K562 (cell line): ENCODE data around the gene ZBTB16. TPM values are rescaled to one million over a fixed set of nuclear protein-coding genes. Genes with fewer than 3 reads are reported as not detected.

Experiments used
- ARID3A ChIP-seq: IDR thresholded peaks from 2 replicates; pipeline ENCODE4 v1.6.1; 2012; ENCODE audit warnings: low read depth, low read length, improper control_type of control experiment, borderline replicate concordance
- BMI1 ChIP-seq: fragments of 150-350 bp; IDR thresholded peaks from 2 replicates; pipeline ENCODE4 v1.6.1; 2014; ENCODE audit warnings: low read length
- BRF1 ChIP-seq: IDR thresholded peaks from 3 replicates; pipeline ENCODE4 v1.6.1; 2011; ENCODE audit warnings: borderline replicate concordance, mild to moderate bottlenecking; ENCODE audit not compliant: insufficient read length; ENCODE audit errors: extremely low read depth
- CEBPB ChIP-seq: fragments of 450-650 bp; IDR thresholded peaks from 2 replicates; pipeline ENCODE4 v1.6.1; 2016; ENCODE audit warnings: missing genetic modification characterization, missing compliant biosample characterization
- ESRRA ChIP-seq: fragments of 450-650 bp; IDR thresholded peaks from 2 replicates; pipeline ENCODE4 v1.6.1; 2014; ENCODE audit warnings: low read depth, mild to moderate bottlenecking, moderate library complexity, borderline replicate concordance
- FOXJ3 ChIP-seq: sonication (generic); formaldehyde crosslinking; IDR thresholded peaks from 2 replicates; pipeline ENCODE4 v1.4.0; 2020; ENCODE audit warnings: mild to moderate bottlenecking, missing genetic modification reagents
- HDAC2 ChIP-seq: fragments of 450-650 bp; IDR thresholded peaks from 2 replicates; pipeline ENCODE4 v1.6.1; 2016; ENCODE audit warnings: mild to moderate bottlenecking
- HMBOX1 ChIP-seq: sonication (generic); IDR thresholded peaks from 2 replicates; pipeline ENCODE4 v1.6.1; 2016
- NFRKB ChIP-seq: fragments of 450-650 bp; IDR thresholded peaks from 2 replicates; pipeline ENCODE4 v1.6.1; 2016; ENCODE audit warnings: low read depth
- RBM25 ChIP-seq: fragments of 200-400 bp; formaldehyde crosslinking; IDR thresholded peaks from 2 replicates; pipeline ENCODE4 v1.6.1; 2018; ENCODE audit warnings: low read length, low read depth, moderate library complexity; ENCODE audit not compliant: severe bottlenecking
- SLC30A9 ChIP-seq: fragments of 250-450 bp; sonication (Bioruptor Pico); IDR thresholded peaks from 2 replicates; pipeline ENCODE4 v1.8.0; 2022; ENCODE audit warnings: mild to moderate bottlenecking, moderate library complexity
- SMARCC2 ChIP-seq: fragments of 450-650 bp; IDR thresholded peaks from 2 replicates; pipeline ENCODE4 v1.6.1; 2017; ENCODE audit warnings: antibody characterized with exemption, moderate library complexity, mild to moderate bottlenecking, low read depth
- SNIP1 ChIP-seq: fragments of 450-650 bp; IDR thresholded peaks from 2 replicates; pipeline ENCODE4 v1.7.1; 2017; ENCODE audit warnings: low read depth, mild to moderate bottlenecking
- SRSF9 ChIP-seq: fragments of 200-400 bp; formaldehyde crosslinking; IDR thresholded peaks from 2 replicates; pipeline ENCODE4 v1.6.1; 2017; ENCODE audit warnings: low read depth, low read length, borderline replicate concordance
- TRIM24 ChIP-seq, 2 experiments: fragments of 450-650 bp; IDR thresholded peaks; 2 replicates each; pipeline ENCODE4 v1.6.1; 2016
- TSHZ1 ChIP-seq: fragments of 250-450 bp; sonication (Bioruptor Pico); IDR thresholded peaks from 2 replicates; pipeline ENCODE4 v1.4.0; 2020; ENCODE audit warnings: mild to moderate bottlenecking, moderate library complexity
- ZKSCAN1 ChIP-seq: fragments of 150-350 bp; IDR thresholded peaks from 2 replicates; pipeline ENCODE4 v1.6.1; 2016; ENCODE audit warnings: low read depth, low read length
- ZNF274 ChIP-seq: IDR thresholded peaks from 2 replicates; pipeline ENCODE4 v1.6.1; 2011; ENCODE audit warnings: low read depth, mild to moderate bottlenecking, low read length, moderate library complexity, borderline replicate concordance
- ZNF696 ChIP-seq: fragments of 250-450 bp; sonication (Bioruptor Pico); conservative IDR thresholded peaks from 2 replicates; pipeline ENCODE4 v1.4.0; 2020; ENCODE audit warnings: mild to moderate bottlenecking, moderate library complexity
- polyA plus RNA-seq, 8 experiments: library from polyadenylated mRNA; depleted of rRNA in 4 of 8; stranded (reverse) in 5 of 8; unstranded in 3 of 8; fragments of >200 nt; fragmentation: Nextera tagmentation in 2 of 8; fragmentation: Illumina TruSeq in 1 of 8; extraction: Ambion mirVana in 2 of 8; extraction: Trizol in 1 of 8; gene quantifications; 2 replicates each; pipeline versions ENCODE4 v1.2.1 to v1.2.3, GENCODE V29; 2011 to 2014; ENCODE audit warnings: inconsistent platforms in 1 of 8, missing spikeins in 1 of 8
- total RNA-seq, 7 experiments: library from RNA; depleted of rRNA in 6 of 7; stranded (reverse); fragments of >200 nt in 6 of 7; fragmentation: Illumina TruSeq in 2 of 7; extraction: Trizol in 2 of 7; gene quantifications; 2 replicates each; pipeline versions ENCODE4 v1.2.1 to v1.2.3, GENCODE V29; 2011 to 2021; ENCODE audit warnings: low replicate concordance in 1 of 7
- TF ChIP-seq, protein P1 (sequence below): fragments of 250-450 bp; sonication (Bioruptor Pico); IDR thresholded peaks from 2 replicates; pipeline ENCODE4 v1.4.0; 2020; ENCODE audit warnings: mild to moderate bottlenecking

Gene ZBTB16
- total and polyA plus RNA-seq, 9 of the 15 experiments (the other 6 are each of a cell fraction or from before 2014, with no cell fraction given), result 0.06 to 0.40 (median 0.24) TPM; not detected in 4

DNA sequence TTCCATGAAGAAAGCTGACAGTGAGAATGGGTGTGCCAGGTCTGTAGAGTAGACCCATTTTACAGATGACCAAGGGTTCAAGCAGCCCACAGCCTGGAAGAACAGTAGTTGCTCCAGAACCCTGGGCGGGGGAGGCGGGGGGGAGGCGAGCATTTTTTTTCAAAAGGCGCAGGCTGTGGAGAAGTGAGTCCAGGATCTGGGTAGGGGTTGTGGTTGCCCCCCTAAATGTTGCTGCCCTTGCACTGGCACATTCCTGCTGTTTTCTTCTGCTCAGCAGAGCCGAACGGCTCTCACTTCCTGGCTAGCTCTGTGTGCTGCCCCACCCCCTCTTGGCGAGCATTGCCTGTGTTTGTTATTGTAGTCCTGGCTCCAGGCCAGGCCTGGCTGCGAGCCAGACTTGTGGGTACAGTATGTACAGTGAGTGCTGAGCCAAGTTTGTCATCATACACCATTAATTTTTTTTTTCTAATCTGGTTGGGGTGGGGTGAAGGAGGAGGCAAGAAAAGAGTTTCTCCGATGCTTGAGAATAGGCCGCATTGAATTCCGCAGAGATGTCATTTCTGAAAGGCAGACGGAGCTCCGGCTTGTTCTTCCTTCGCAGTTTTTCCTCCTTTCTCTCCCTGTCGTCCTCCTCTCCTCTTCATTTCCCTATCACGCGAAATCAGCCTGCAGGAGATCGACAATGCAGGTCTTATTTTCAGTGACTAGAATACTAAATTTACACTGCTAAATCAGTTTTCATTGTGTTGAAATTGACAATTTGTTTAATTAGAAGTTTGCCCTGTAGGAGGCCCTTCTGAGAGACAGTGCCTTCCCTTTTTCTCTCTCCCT, 100.5 kb downstream of the ZBTB16 start (continued):
- no peak for TF ChIP-seq HMBOX1
- TF ChIP-seq ESRRA, result peak; percentile 78; the same call in 1 of the 2 replicates
- TF ChIP-seq TRIM24 (IDR thresholded peaks at IDR 0.05), result peak; percentile 66 to 74; a peak in 3 of 4 replicates
- TF ChIP-seq BRF1, result no peak
- no peak for TF ChIP-seq CEBPB (tag)
- TF ChIP-seq NFRKB, result no peak
- no peak for TF ChIP-seq ZNF274
- no peak for TF ChIP-seq ZKSCAN1
- TF ChIP-seq ZNF696 (CRISPR knock-in tag), result no peak
- TF ChIP-seq TSHZ1 (CRISPR knock-in tag), result no peak
- TF ChIP-seq FOXJ3 (CRISPR knock-in tag), result no peak
- TF ChIP-seq SMARCC2, result peak; percentile 58; the same call in 1 of the 2 replicates
- TF ChIP-seq ARID3A, result peak; percentile 89; the same call in 1 of the 2 replicates
- no peak for TF ChIP-seq SNIP1
- TF ChIP-seq RBM25, result peak; percentile 33
- TF ChIP-seq SRSF9, result no peak
- TF ChIP-seq SLC30A9, result no peak
- peak; percentile 82 for TF ChIP-seq HDAC2
- no peak for TF ChIP-seq BMI1
- TF ChIP-seq, protein P1, sequence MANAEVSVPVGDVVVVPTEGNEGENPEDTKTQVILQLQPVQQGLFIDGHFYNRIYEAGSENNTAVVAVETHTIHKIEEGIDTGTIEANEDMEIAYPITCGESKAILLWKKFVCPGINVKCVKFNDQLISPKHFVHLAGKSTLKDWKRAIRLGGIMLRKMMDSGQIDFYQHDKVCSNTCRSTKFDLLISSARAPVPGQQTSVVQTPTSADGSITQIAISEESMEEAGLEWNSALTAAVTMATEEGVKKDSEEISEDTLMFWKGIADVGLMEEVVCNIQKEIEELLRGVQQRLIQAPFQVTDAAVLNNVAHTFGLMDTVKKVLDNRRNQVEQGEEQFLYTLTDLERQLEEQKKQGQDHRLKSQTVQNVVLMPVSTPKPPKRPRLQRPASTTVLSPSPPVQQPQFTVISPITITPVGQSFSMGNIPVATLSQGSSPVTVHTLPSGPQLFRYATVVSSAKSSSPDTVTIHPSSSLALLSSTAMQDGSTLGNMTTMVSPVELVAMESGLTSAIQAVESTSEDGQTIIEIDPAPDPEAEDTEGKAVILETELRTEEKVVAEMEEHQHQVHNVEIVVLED (CRISPR knock-in tag), result no peak
